B cell (primary cell): ENCODE measurements around the gene CD34. TPM values are rescaled to one million over a fixed set of nuclear protein-coding genes. Genes with fewer than 3 reads are reported as not detected.

Experiments used
- ATAC-seq: fragments of 200-7000 bp; cut with Tn5 transposase; one replicate; pipeline ENCODE4 v1.10.0; 2021; ENCODE audit warnings: low read depth, mild to moderate bottlenecking, moderate number of reproducible peaks, moderate library complexity
- CTCF ChIA-PET: fragments of 350-600 bp; sonication (Branson Sonifier 250); formaldehyde crosslinking; loops from one replicate; lab custom pipeline; 2021; ENCODE audit warnings: antibody characterized with exemption, inconsistent platforms; lab: Charles Lee
- POLR2A ChIA-PET: fragments of 350-600 bp; sonication (Branson Sonifier 250); formaldehyde crosslinking; loops from one replicate; lab custom pipeline; 2021; ENCODE audit warnings: antibody characterized with exemption; lab: Charles Lee
- DNase-seq: peaks from one replicate; pipeline ENCODE4 v3.0.0; 2013
- H2AFZ ChIP-seq: 2 replicates; pipeline ENCODE4 v1.6.1; 2012; ENCODE audit warnings: mild to moderate bottlenecking, low read depth, low read length; ENCODE audit not compliant: insufficient read depth, poor library complexity, severe bottlenecking
- H3K27ac ChIP-seq, 2 donors: 1 replicate in 1 of 2; 2 replicates in 1 of 2; pipeline ENCODE4 v1.5.1; 2012 to 2013; ENCODE audit warnings: low read length in 2 of 2, mild to moderate bottlenecking in 2 of 2, moderate library complexity in 1 of 2
- H3K27me3 ChIP-seq, 4 experiments: fragments of 200-600 bp in 1 of 4; sonication (generic) in 1 of 4; replicated peaks in 1 of 4; 1 replicate in 2 of 4; 2 replicates in 2 of 4; pipeline versions ENCODE4 v1.6.1 to v1.7.0; 2013 to 2016; ENCODE audit warnings: low read length in 3 of 4, mild to moderate bottlenecking in 2 of 4, mixed read lengths in 1 of 4, moderate library complexity in 1 of 4; ENCODE audit not compliant: insufficient read depth in 4 of 4, control insufficient read depth in 3 of 4; ENCODE audit errors: control extremely low read depth in 1 of 4
- H3K36me3 ChIP-seq, 2 experiments: replicated peaks in 1 of 2; 1 replicate in 1 of 2; 2 replicates in 1 of 2; pipeline versions ENCODE4 v1.6.1 to v1.7.1; 2013; ENCODE audit warnings: low read length in 1 of 2; ENCODE audit not compliant: insufficient read depth in 2 of 2, control insufficient read depth in 1 of 2; ENCODE audit errors: control extremely low read depth in 1 of 2, extremely low read depth in 1 of 2
- H3K4me1 ChIP-seq, 2 donors: fragments of 200-600 bp in 1 of 2; sonication (generic) in 1 of 2; 1 replicate in 1 of 2; 2 replicates in 1 of 2; pipeline versions ENCODE4 v1.5.1 to v1.6.1; 2013 to 2017; ENCODE audit warnings: low read length in 2 of 2; ENCODE audit not compliant: control insufficient read depth in 2 of 2, insufficient read depth in 2 of 2
- H3K4me2 ChIP-seq: replicated peaks from 2 replicates; pipeline ENCODE3; 2012; ENCODE audit warnings: mild to moderate bottlenecking, low read depth, low read length; ENCODE audit not compliant: poor library complexity, severe bottlenecking
- H3K4me3 ChIP-seq, 5 experiments: fragments of 200-600 bp in 1 of 5; sonication (generic) in 1 of 5; 1 replicate in 3 of 5; 2 replicates in 2 of 5; pipeline versions ENCODE4 v1.5.1 to v1.7.0; 2011 to 2016; ENCODE audit warnings: low read length in 4 of 5, mild to moderate bottlenecking in 4 of 5, low read depth in 2 of 5, control low read depth in 1 of 5, moderate library complexity in 1 of 5; ENCODE audit not compliant: insufficient read depth in 1 of 5; ENCODE audit errors: control extremely low read depth in 1 of 5, extremely low read depth in 1 of 5
- H3K79me2 ChIP-seq: fragments of 200-600 bp; sonication (generic); one replicate; pipeline ENCODE4 v1.6.0; 2016; ENCODE audit warnings: low read length; ENCODE audit not compliant: control insufficient read depth, insufficient read depth
- H3K9ac ChIP-seq: fragments of 200-600 bp; sonication (generic); 2 replicates; pipeline ENCODE4 v1.6.1; 2017; ENCODE audit warnings: mild to moderate bottlenecking, low read length, moderate library complexity
- H3K9me3 ChIP-seq, 3 donors: one replicate each; pipeline versions ENCODE4 v1.6.1 to v1.7.1; 2013; ENCODE audit warnings: low read length in 2 of 3; ENCODE audit not compliant: control insufficient read depth in 2 of 3, insufficient read depth in 1 of 3; ENCODE audit errors: control extremely low read depth in 1 of 3
- H4K20me1 ChIP-seq: 2 replicates; pipeline ENCODE4 v1.6.0; 2012; ENCODE audit warnings: mild to moderate bottlenecking, low read length; ENCODE audit not compliant: insufficient read depth, control insufficient read depth, poor library complexity, severe bottlenecking
- H3K27ac Mint-ChIP-seq: one replicate; pipeline ENCODE4 v1.8.0; 2021; ENCODE audit warnings: mixed read lengths
- H3K27me3 Mint-ChIP-seq: one replicate; pipeline ENCODE4 v1.8.0; 2021; ENCODE audit warnings: mixed read lengths
- H3K4me1 Mint-ChIP-seq: one replicate; pipeline ENCODE4 v1.8.0; 2021; ENCODE audit warnings: mixed read lengths
- H3K4me3 Mint-ChIP-seq: one replicate; pipeline ENCODE4 v1.8.0; 2021; ENCODE audit warnings: mixed read lengths
- H3K9me3 Mint-ChIP-seq: one replicate; pipeline ENCODE4 v1.8.0; 2022; ENCODE audit warnings: mixed read lengths; ENCODE audit not compliant: insufficient read depth
- CTCF ChIP-seq: fragments of 200-600 bp; IDR thresholded peaks from one replicate; pipeline ENCODE4 v1.8.0; 2022; ENCODE audit warnings: antibody characterized with exemption, mild to moderate bottlenecking
- EZH2 ChIP-seq: IDR thresholded peaks from 2 replicates; pipeline ENCODE4 v1.6.1; 2012; ENCODE audit warnings: borderline replicate concordance, low read depth, mild to moderate bottlenecking, moderate library complexity, low read length; ENCODE audit not compliant: insufficient read depth, poor library complexity, severe bottlenecking
- WGBS: methylation state at CpG from one replicate; pipeline ENCODE4 v1.1.5; 2013; ENCODE audit warnings: missing lambda C conversion rate; ENCODE audit not compliant: insufficient coverage; 5-methylcytosine and 5-hydroxymethylcytosine counted together
- intact Hi-C: fragments of 100-400 bp; cut with micrococcal nuclease; formaldehyde crosslinking; loops from one replicate; pipeline ENCODE4 v1.10.0; 2022
- polyA plus RNA-seq: library from polyadenylated mRNA; depleted of rRNA; stranded (reverse); fragments of >200 nt; gene quantifications from 2 replicates; pipeline ENCODE4 v1.2.3, GENCODE V29; 2012
- total RNA-seq, 2 donors: library from RNA; stranded (reverse); fragments of 120-200 nt in 1 of 2; gene quantifications; 1 replicate in 1 of 2; 2 replicates in 1 of 2; pipeline versions ENCODE4 v1.2.3 to v1.2.4, GENCODE V29; 2013 to 2022

CD34 gene
- total and polyA plus RNA-seq, 2 donors (not counting 1 experiment from before 2014, with no cell fraction given) = not detected

DNA sequence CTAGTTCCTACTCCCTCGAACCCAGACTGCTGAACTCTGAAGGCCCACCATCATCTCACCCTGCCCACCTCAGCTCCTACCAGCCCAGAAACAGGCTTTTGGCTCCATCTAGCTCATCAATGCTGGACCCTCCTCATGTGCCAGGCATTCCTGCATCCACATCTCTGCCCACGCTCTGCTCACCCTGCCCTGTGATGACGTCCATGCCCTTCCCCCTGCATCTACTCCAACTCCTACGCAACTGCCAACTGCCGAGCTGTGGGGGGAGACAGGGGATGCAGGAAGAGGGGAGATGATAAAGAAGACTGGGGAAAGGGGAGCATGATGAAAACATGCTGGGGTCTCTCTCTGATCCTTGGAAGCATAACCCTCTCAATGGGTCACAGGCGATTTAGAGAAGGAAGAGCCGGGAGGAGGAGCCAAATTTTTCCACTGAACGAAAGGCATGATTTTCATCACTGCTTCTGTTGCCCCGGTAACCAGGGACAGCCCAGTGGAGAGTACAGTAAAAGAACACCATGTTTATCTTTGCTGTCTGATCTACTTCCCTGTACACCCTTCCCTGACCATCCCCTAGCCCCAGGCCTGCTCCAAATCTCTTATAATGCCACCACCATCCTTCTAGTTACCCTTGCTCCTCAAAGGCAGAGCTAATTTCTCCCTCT is 44.3 kb downstream of the CD34 start:
- Histone ChIP-seq H3K9me3 (no peaks in the 10 kb centered on the region), H3K4me3 (no peak overlapping the region), H3K9ac (no peak overlapping the region), H3K4me1 (peaks cover 54 to 68% of the 10 kb centered on the region in 2 donors), H3K27me3 (no peaks in the 10 kb centered on the region), H3K79me2 (peaks cover 96% of the 10 kb centered on the region), H4K20me1 (peaks cover 10% of the 10 kb centered on the region), H2AFZ (no peak overlapping the region), H3K27ac (peak overlapping the region; percentile 20 to 46), H3K4me2 (peak overlapping the region; percentile 82), H3K36me3 (peaks cover 0 to 22% of the 10 kb centered on the region in 2 experiments)
- peak overlapping the region; percentile 93 for H3K4me3 Mint-ChIP-seq
- POLR2A ChIA-PET = interaction anchor here (5.1 kb wide), 1 partner anchor 44 kb away, joined by 71 read pairs; no protein-coding TSS in a partner anchor
- CTCF ChIA-PET = interaction anchor here (0.8 to 16.4 kb wide), 4 partner anchors 18 to 97 kb away, joined by 3 to 526 read pairs (median 190); no protein-coding TSS in a partner anchor
- ATAC-seq (no peak), DNase-seq (no peak)
- TF ChIP-seq EZH2 = no peak
- TF ChIP-seq CTCF = no peak
- intact Hi-C loops = loop anchor here (5.0 kb wide), 1 partner anchor 114 kb away; the partner anchor contains the start of gene CD46
- no peaks in the 10 kb centered on the region for H3K27me3 Mint-ChIP-seq
- H3K9me3 Mint-ChIP-seq = no peaks in the 10 kb centered on the region
- WGBS = 52% methylated on average over 5 of the region's 9 CpGs
- H3K4me1 Mint-ChIP-seq = peaks cover 83% of the 10 kb centered on the region
- H3K27ac Mint-ChIP-seq = peak overlapping the region; percentile 80
